Neural progenitor cell (in vitro differentiated cells): Measurements from ENCODE around the gene MAP2K7.

Experiments used
- CTCF ChIP-seq: fragments of 200-600 bp; sonication (generic); IDR thresholded peaks from 2 replicates; pipeline ENCODE4 v1.5.1; 2017; ENCODE audit warnings: antibody characterized with exemption, mild to moderate bottlenecking
- EZH2 ChIP-seq: fragments of 200-600 bp; sonication (generic); IDR thresholded peaks from 2 replicates; pipeline ENCODE4 v1.6.1; 2017; ENCODE audit warnings: antibody characterized with exemption, mild to moderate bottlenecking, moderate library complexity
- EZH2phosphoT487 ChIP-seq: fragments of 200-600 bp; sonication (generic); IDR thresholded peaks from 2 replicates; pipeline ENCODE4 v1.6.1; 2017; ENCODE audit warnings: antibody characterized with exemption

GRCh38 chr19:7923295-7924191 lies 19.9 kb downstream of the MAP2K7 start:
- no peak for TF ChIP-seq CTCF
- no peak for TF ChIP-seq EZH2
- no peak for TF ChIP-seq EZH2phosphoT487
